Ishikawa (cell line): Measurements from ENCODE around the gene ASTN2.

Source experiments
- CEBPB ChIP-seq: IDR thresholded peaks from 2 replicates; pipeline ENCODE4 v1.6.1; 2012
- CREB1 ChIP-seq: IDR thresholded peaks from 2 replicates; pipeline ENCODE4 v1.6.1; 2012; ENCODE audit warnings: low read depth
- EGR1 ChIP-seq: IDR thresholded peaks from 2 replicates; pipeline ENCODE4 v1.6.1; 2012
- EP300 ChIP-seq: IDR thresholded peaks from 2 replicates; pipeline ENCODE4 v1.6.1; 2012; ENCODE audit warnings: borderline replicate concordance
- FOXM1 ChIP-seq: IDR thresholded peaks from 2 replicates; pipeline ENCODE4 v1.6.1; 2012; ENCODE audit warnings: low read depth, borderline replicate concordance
- MAX ChIP-seq: IDR thresholded peaks from 2 replicates; pipeline ENCODE4 v1.6.1; 2012
- NFIC ChIP-seq: IDR thresholded peaks from 2 replicates; pipeline ENCODE4 v1.6.1; 2012
- RAD21 ChIP-seq: IDR thresholded peaks from 2 replicates; pipeline ENCODE4 v1.6.1; 2012; ENCODE audit warnings: low read depth
- REST ChIP-seq: IDR thresholded peaks from 2 replicates; pipeline ENCODE4 v1.6.1; 2012; ENCODE audit warnings: low read depth, mild to moderate bottlenecking
- TAF1 ChIP-seq: IDR thresholded peaks from 2 replicates; pipeline ENCODE4 v1.6.1; 2012; ENCODE audit warnings: low read depth, mild to moderate bottlenecking
- TCF12 ChIP-seq: IDR thresholded peaks from 2 replicates; pipeline ENCODE4 v1.6.1; 2012; ENCODE audit warnings: low read depth
- TEAD4 ChIP-seq: IDR thresholded peaks from 2 replicates; pipeline ENCODE4 v1.6.1; 2012
- USF1 ChIP-seq: IDR thresholded peaks from 2 replicates; pipeline ENCODE4 v1.6.1; 2012
- YY1 ChIP-seq: IDR thresholded peaks from 2 replicates; pipeline ENCODE4 v1.6.1; 2012; ENCODE audit warnings: low read depth
- ZBTB7A ChIP-seq: IDR thresholded peaks from 2 replicates; pipeline ENCODE4 v1.6.1; 2012; ENCODE audit warnings: low read depth

The ASTN2 gene

GRCh38 chr9:116791326-116791725, 623.5 kb downstream of the ASTN2 start:
- no peak for TF ChIP-seq RAD21
- TF ChIP-seq ZBTB7A = no peak
- no peak for TF ChIP-seq TAF1
- TF ChIP-seq EP300 = no peak
- TF ChIP-seq YY1 = no peak
- TF ChIP-seq CEBPB = no peak
- no peak for TF ChIP-seq USF1
- no peak for TF ChIP-seq FOXM1
- TF ChIP-seq EGR1 = no peak
- no peak for TF ChIP-seq CREB1
- TF ChIP-seq TEAD4 = no peak

- no peak for TF ChIP-seq CEBPB
- TF ChIP-seq CREB1 = no peak
- TF ChIP-seq FOXM1 = no peak
- TF ChIP-seq EGR1 = no peak
- no peak for TF ChIP-seq RAD21
- TF ChIP-seq USF1 = no peak
- no peak for TF ChIP-seq TEAD4
- TF ChIP-seq YY1 = no peak
- no peak for TF ChIP-seq NFIC
- no peak for TF ChIP-seq TCF12
- TF ChIP-seq EP300 = no peak
- no peak for TF ChIP-seq REST
- no peak for TF ChIP-seq ZBTB7A
- TF ChIP-seq MAX = no peak
- no peak for TF ChIP-seq TAF1
Measured at GRCh38 chr9:116789081-116789480, 625.8 kb downstream of the ASTN2 start.

GRCh38 chr9:116786737-116787136, 628.1 kb downstream of the ASTN2 start:
- TF ChIP-seq YY1 = no peak
- TF ChIP-seq REST = no peak
- no peak for TF ChIP-seq USF1
- no peak for TF ChIP-seq TAF1
- no peak for TF ChIP-seq NFIC
- no peak for TF ChIP-seq CREB1
- TF ChIP-seq CEBPB = no peak
- no peak for TF ChIP-seq EP300
- no peak for TF ChIP-seq RAD21
- no peak for TF ChIP-seq TCF12
- TF ChIP-seq TEAD4 = no peak
- TF ChIP-seq EGR1 = no peak
- no peak for TF ChIP-seq FOXM1

- TF ChIP-seq FOXM1 (no peak), EGR1 (no peak), USF1 (no peak), REST (no peak), MAX (no peak), CEBPB (no peak), TCF12 (no peak), ZBTB7A (no peak)
Measured at GRCh38 chr9:116777116-116777515, 637.7 kb downstream of the ASTN2 start.
